ENCODE results near the gene MAST4.

The MAST4 gene

DNA sequence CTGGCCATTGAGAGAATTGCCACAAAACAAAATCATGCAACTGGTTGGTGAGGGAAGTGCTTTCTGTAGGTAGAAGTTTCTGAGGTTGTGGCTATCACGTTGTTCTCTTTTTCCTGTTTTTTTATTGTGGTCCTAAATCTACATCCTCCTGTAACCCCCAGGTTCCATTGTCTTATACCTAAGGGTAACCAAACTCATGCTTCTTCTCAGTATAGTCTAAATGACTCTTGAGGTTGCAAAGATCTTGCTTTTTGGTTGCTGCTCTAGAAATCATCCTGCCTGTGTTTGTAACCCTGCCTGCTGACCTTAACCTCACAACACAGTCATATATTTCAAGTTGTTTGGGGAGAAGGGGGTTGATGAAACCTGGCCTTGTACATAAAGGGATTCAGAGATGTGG lies 327.3 kb downstream of the MAST4 start:
- DNase-seq: no peak

DNA sequence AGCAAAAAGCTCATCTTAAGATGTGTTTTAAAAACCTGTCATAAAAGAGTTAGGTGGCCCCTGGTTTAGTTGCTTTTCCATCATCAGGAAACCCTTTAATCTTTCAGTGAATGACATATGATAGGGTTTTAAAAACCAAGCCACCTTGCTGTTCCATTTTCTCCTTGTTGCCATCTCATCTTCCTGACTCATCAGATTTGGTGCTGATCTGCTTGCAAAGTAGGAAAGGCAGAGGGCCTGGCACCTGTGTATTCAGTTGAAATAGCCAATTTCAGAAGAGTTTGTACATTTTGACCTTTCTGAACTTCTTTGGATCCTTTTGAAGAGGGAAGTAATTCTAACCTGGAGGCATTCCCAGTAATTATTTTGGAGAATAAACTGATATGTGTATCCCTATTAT lies 327.7 kb downstream of the MAST4 start:
- no peak for DNase-seq

DNA sequence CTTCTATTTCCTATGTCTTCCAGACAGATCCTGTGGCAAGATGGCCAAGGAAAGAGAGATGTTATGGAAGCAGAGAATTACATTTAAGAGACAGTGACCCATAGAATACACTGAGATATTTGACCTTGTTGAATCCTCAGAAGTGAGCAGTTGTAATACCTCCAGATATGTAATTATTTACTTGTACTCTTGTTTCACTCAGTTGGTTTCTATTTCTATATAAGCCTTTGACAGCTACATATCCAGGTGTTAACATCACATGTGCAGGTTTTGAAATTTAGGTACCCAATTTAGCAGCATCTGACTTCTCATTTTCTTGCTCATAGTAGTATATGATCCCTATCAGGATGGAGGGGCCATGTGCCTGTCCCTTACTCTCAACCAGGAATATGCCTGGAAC lies 330.9 kb downstream of the MAST4 start:
- no peak for DNase-seq

DNA sequence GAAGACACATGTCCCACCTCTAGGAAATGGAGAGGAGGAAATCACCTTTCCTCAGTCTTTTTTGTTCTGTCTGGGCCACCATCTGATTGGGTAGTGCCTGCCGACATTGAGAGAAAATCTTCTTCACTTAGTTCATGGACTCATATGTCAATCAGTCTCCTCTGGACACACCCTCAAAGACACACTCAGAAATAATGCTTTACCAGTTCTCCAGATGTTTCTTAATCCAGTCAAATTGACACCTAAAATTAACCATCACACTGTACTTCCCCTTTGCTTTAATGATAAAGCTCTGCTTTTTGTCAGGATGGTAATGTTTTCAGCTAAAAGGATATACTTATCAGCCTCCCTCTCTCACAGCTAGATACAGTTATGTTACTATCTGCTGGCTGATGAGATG lies 333.1 kb downstream of the MAST4 start:
- no peak for DNase-seq

DNA sequence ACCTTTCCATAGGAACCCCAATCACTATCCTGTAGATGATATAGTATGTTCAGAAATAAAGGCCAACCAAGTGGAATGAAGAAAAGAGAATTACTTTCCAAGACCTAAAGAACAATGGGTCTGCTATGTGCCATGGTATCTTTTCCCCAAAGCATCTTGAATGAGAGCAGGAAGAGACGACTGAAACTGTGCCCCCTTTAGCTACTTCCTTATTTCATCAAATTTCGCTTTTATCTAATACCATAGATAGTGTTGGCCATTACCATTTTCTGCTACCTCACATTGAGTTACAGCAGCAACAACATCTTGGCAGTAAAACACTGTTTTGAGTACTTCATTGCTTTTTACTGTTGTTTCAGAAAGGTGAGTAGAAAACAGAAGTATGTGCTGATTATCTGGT lies 333.8 kb downstream of the MAST4 start:
- DNase-seq: no peak

DNA sequence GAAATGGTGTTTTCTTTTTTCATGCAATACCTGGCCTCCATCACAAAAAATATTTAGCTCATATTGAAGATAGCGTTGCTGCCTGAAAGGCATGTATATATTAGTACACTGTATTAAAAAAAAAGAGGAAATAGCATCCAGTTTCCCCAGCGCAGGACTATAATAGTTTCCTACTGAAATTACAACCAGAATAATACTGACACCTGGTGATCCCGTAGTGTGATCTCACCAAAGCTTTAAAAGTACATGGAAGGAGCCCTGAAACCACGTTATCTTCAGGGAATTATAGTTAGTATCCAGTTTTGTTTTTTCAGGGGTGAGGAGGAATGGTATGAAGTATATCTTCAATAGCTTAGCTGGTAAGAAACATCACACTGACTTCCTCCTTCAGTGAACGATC lies 335.5 kb downstream of the MAST4 start:
- no peak for DNase-seq

DNA sequence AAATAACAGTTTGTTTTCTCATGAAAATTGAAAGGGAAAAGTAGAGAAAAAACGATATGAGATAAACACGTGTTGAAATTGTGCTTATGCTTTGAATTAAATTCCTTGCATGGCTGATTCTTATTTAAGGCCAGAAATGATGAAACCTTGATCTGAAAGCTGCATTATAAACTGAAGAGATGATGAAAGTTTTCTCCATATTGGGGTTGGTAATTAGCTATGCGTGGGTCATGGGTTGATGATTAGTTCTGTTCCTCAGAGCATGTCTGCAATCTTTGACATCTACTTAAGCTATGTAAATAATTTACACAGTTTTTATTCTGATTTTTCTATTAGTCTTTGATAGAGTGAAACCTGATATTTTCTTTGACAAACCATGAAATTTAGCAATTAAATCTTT lies 336.3 kb downstream of the MAST4 start:
- no peak for DNase-seq

DNA sequence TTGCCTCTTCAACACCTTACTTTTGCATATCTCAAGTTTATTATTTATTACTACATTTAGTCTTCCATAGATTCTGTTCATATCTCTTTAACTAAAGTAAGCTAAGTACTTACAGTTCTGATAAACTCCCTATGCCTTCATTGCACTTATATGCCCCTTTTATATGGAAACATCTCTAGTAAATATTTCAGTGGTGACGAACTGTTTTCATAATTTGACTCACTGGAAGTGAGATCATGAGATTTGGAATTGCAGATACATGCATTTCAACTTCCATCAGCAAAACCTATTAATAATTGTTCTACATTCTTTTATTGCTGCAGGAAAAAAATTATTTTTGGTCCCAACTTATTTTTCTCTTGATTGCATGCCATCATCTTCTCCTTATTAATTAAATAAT lies 336.9 kb downstream of the MAST4 start:
- DNase-seq: no peak

DNA sequence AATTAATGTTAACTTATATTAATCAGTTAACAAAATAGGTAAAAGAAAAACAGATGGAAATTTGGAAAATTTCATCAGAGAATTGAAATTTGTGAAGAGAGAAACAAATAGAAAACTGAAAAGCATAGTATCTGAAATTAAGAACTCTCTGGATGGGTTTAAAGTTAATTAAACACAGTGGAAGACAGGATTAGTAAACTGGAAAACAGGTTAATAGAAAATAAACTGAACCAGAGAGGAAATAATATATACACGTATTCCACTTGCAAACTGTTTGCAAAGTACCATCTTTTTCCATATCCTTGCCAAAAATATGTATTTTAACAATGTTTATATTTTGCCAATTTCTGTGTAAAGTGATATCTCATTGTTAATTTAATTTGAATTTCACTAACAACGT lies 342.9 kb downstream of the MAST4 start:
- DNase-seq: no peak

DNA sequence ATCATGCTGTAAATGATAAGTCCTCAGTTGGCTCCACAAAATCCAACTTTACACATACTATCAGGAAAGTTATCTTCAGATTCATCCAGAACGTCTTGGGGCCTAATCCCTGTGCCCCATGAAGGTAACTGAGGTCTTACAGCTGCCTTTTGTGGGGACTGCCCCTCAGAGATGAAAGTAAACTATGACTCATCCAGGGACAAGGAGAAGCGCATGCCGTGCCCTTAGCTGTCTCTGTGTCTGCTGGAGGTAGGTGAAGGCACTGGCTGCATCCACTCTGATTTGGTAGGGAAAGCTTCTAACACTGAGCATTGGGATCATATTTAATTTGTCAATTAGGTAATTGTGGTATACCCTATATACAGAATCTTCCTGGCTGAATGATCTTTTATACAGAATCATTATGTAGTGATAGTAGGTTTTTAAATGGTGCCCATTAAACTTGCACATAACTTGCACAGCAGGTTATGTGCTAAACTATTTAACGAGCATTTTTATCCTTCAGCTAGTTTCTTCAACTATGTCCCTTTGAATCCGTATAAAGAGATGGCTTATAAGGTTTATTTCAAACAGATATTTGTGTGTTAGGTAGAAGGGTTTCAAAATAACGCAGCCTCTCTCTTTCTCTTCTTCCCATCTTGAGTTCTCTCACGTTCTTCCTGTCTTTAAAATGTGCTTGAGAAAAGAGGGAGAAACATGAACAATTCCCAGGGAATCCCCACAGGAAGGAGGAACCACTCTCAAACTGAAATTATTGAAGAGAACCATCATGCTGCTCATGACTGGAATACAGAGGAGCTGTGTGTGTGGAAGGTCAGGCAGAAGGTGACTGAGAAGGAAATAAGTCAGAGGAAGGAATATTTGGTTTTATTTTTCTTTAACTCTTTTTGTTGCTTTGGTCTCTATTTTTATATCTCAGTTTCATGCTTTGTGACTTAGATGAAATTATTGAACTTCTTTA lies 349.5 kb downstream of the MAST4 start:
- DNase-seq: no peak

DNA sequence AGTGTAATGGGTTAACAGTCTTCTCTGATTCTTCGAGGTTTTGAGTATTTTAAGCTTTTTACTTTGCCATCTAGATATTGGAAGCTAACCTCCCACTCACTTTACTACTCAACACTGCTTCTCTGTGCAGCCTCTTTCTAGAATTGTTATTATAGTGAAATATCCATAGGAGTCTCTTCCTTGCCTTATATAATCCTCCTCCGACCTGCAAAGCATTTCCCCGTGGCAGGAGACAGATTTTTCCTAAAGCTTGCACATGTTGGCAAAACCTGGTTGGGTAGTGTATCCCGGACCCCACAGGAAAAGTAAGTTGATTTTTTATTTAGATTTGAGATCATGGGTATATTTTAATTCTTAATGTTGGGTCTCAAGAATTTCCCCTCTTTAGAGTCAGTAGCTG lies 351.3 kb downstream of the MAST4 start:
- no peak for DNase-seq

DNA sequence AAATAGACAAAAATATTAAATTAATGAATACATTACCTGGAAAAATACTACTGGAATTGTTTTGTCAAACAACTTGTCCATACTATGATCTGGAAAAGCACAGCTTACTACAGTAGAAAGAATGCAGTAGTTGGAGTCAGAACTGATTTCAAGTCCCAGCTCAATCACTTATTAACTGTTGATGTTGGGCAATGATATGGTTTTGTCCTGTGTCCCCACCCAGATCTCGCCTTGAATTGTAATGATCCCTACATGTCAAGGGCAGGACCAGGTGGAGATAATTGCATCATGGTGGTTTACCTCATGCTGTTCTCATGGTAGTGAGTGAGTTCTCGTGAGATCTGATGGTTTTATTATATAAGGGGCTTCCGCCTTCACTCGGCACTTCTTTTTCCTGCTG lies 352.9 kb downstream of the MAST4 start:
- DNase-seq: no peak

DNA sequence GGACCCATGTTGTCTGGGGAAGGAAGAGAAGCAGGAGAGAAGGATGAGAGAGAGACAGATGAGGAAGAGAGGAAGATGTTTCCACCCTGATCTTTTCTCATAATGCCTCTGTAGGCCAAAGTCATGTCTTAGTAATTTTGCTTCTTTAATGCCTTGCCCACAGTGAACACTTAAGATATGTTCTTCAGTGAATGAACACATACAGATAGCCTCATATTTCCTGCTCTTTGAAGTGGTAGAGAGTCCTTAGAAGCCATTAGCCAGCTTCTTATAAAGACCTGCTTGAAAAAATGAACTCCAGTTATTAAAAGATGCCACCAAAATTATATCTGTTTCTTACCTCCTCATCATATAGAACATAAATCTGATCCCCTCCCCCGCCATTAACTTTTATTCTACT lies 356.0 kb downstream of the MAST4 start:
- no peak for DNase-seq

DNA sequence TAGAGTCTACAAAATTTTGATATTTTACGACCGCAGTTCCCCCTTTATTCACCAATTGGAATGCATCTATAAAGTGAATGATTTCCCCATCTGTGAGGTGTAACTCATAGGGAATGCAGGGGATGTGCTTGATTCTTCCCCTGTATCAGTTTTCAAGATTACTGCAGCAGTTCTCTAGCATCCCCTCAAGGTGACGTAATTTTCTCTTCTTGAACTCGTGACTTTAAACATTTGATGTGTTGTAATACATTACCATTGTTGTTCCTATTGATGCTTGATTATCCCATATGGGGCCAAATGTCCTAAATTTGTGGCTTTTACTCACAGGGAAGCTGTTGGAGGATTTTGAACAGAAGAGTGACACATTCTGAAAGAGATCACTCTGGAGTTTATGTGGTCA lies 360.2 kb downstream of the MAST4 start:
- no peak for DNase-seq

DNA sequence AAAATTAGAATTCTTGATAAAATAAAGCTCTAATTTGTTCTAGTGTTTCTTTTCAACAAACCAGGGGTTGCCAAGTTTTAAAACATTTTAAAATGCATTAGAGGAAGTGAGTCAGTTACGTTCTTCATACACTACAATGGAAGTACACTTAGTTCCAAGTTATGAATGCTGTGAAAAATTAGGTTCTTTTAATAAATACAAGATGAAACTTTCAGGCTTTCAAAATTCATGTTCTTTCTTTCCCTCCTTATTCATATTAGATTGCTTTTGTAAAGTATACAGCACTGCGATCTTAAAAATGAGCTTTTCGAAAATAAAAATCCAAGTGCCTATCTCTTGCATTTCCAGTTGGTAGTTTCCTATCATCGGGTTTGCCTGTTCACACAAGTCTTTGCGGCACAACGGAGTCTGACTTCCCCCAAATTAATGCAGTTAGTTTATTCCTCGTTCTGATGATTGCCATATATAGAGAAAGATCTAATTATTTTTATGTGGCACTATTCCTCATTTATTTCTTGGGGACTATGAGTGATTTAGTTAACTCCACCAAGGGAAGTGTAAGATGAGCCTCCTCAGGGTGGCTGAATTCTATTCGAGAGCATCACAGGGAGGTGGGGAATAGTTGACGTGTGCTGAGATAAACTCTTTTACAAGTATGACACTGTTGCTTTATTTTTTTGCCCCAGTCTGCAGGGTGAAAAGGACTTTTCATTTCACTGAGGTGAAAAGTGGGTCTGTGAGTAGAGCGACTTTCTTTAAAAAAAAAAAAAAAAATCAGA lies 362.2 kb downstream of the MAST4 start:
- DNase-seq: no peak

DNA sequence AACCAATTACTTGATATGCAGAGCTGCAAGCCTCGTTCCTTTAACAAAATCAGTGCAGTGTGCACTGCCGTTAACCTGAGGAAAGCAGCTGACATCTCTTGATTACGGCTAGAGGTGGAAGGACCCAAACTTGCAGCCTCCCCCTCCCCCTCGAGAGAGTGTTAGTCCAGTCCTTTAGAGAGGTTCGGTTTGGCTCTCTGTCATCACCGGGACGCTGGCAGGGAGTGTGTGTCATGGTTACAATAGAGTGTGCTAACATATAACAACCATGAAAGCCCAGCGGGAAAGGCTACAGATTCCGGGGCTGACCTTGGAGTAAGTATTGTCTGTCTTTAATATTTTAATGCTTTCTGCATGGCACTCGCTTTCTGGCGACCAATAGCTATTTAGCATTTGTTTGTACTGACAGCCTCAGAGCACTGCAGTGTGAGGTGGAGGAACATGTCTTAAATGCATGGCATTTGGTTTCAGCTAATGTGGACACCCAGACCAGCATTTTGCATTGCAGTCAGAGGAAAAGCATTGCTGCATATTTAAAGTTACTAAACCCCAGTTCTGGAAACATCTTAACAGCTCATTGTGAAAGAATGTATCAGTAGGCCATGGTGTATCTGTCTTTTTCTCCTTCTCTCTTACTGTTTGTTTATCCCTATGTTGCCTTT lies 362.9 kb downstream of the MAST4 start:
- no peak for DNase-seq

DNA sequence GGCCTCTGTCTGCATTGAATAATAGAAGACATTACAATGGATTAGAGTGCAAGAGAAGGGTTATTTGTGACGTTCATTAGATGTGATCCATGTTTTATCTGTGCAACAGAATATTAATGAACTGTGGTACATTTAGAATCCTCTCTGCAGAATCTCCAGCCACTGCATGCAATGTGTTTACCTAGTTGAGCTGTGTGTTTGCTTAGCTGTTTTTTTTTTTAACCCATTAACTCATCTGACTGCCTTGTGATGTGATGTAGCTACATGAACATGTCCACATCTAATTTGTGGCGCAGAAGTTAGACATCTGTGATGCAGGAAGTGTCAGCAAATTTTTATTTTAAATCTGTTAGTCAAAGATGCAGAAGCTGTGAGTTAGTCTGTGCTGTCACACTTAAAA lies 363.5 kb downstream of the MAST4 start:
- peak; percentile 4 for DNase-seq

DNA sequence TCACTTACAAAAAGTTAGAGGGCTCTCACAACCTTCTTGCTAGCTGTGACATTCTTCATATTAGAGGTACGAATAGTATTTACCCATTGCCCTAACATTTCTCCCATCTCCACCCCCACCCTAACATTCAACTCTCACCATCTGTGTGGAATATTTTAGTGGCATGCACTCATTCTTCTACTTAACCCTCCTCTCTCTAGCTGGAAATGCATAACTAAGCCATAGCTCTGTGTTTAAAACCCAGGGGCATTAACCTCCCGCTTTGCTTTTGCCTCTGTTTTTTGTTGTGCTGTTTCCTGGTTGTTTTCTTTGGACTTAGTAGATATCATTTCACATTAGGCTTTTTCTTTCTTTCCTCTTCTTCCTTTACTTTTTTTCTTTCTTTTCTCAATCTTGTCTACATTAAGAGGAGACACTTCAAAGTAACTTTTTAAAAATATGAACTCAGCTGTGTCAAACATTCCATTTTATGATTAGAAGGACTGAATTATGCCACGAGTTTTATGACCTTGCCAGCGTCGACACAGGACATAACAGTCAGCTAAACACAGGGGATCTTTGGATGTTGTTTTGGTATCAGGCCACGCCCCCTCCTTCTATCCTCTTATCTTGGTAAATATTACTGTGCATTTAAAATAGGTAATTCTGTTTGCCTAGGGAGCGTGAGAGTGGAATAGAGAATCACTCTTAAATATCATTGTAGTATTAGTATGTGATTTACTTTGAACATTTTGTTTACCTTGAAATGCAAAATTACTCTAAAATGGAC lies 364.4 kb downstream of the MAST4 start:
- DNase-seq: no peak

DNA sequence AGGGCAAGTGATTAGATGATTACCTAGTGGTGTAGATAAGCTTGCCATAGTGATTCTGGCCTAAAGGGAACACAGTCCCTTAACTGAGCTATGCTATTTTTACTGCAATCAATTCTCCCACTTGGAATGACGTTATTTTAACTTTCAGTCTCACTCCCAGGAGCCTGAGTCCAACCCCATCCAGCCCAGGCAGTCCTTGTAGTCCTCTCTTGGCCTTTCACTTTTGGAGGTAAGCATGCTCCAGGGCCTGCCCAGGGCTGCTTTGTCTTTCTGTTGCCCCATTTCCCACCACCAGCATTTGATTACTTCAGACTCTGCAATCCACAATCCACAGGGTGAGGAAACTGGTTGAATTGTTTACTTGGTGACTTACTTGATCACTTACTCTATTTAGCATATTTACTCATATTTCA lies 367.4 kb downstream of the MAST4 start:
- DNase-seq: no peak

DNA sequence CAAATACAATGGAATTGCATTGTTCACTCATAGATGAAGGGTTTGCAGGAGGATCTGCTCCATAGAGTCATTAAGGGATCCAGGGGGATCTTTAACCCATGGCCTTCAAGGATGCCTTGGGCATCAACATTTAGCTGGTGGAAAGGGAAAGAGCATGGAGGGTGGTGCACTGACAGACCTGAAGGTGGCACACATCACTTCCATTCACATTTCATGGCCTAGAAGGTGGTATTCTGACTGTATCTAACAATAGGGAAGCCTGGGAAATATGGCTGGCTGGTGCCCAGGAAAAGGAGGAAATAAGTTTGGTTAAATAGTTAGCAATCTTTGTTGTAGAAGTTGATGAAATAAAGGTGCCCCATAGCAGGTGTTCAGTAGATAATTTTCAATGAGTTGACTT lies 370.2 kb downstream of the MAST4 start:
- no peak for DNase-seq

DNA sequence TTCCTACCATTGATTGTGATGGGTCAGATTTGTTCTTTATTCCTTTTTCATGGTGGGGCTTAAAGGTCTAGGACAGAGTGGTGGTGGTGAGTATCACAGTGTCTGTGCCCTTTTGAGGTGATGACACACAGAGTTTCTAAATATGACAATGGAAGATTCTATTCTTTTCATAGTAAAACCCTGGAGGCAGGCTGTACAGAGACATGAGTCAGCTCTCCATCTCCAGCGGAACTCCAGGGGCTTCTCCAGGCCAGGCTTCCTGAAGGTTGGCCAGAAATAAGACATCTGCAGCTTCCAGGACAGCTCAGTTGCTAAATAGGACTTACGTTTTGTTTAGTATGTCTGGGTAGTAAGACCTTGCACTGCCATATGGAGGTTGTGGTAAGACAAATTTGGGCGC lies 370.9 kb downstream of the MAST4 start:
- DNase-seq: no peak

DNA sequence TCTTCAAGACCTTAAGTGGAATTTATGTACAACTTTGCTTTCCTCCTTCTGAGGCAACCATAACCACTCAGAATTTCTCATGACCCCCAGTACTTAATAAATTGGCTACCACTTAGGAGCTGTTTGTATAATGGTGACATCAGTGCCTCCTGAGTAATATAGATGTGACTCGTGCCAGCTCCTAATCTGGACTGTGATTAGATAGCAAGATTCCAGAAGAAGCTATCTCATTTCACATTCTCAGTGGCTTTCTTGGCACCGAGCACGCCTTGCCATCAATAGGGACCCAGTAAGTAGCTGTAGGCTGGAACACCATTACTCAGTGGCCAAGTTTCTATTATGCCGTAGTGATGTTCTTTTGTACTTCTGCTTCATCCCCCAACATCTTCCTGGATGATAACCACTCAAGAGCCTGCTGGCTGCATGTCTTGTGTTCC lies 371.7 kb downstream of the MAST4 start:
- no peak for DNase-seq

DNA sequence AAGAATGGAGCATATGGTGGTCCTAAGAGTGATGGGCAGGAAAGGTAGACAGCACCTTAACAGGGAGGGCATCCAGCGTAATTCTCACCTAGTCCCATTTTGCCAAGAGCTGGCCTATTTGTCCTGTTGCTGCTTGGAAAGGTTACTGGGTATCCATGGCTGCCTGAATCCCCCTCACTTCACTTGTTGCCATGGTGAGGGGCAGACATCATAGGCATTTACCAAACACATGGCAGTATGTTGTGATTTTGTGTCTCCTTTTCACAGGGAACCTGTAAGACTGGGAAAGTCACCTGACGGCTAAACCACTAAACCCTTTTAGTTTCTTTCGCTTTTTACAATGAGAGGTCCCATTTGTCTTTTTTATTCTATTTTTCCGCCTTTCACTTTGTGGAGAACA lies 373.3 kb downstream of the MAST4 start:
- no peak for DNase-seq

Data from NCI-H2171 treated with DMSO at 0.1 percent for 48 hours (cell line).